Activated CD8-positive, alpha-beta memory T cell treated with anti-CD3 and anti-CD28 coated beads, Interleukin-2, amount 50 U/mL, for 24 hours (primary cell): Measurements from ENCODE around the gene TMEM74B.
"Not testable (repeated sequence)": the region's sequence is repeated elsewhere in the genome, so short reads cannot be mapped to it uniquely, and the experiment has no call there.

Experiments
- DNase-seq: peaks from one replicate; pipeline ENCODE4 v3.0.0-alpha.2; 2020; ENCODE audit errors: extremely low read depth

Gene TMEM74B

GRCh38 chr20:1184638-1185315 lies at the start of gene TMEM74B:
Gene TMEM74B, minus strand, starts transcription at chr20:1184981. Its CDS starts 1,180 bp downstream, at chr20:1183801.
- no peak for DNase-seq

GRCh38 chr20:1232286-1233111 lies 47.7 kb upstream of the TMEM74B start:
- no peak for DNase-seq

GRCh38 chr20:1229541-1229940 lies 44.8 kb upstream of the TMEM74B start:
- no peak for DNase-seq

GRCh38 chr20:1225783-1226654 lies 41.2 kb upstream of the TMEM74B start, which contains the start of gene RAD21L1:
Gene RAD21L1, plus strand, starts transcription at chr20:1226044. Its CDS starts 2,410 bp downstream, at chr20:1228454.
- DNase-seq = peak; percentile 56

GRCh38 chr20:1225263-1225782 lies 40.5 kb upstream of the TMEM74B start:
- no peak for DNase-seq

- no peak for DNase-seq
Observed at GRCh38 chr20:1224205-1224890, 39.6 kb upstream of the TMEM74B start.

GRCh38 chr20:1222750-1223149 lies 38.0 kb upstream of the TMEM74B start:
- not testable (repeated sequence) for DNase-seq

- not testable (repeated sequence) for DNase-seq
Observed at GRCh38 chr20:1216527-1217427, 32.0 kb upstream of the TMEM74B start.

GRCh38 chr20:1215386-1216170 lies 30.8 kb upstream of the TMEM74B start:
- DNase-seq = no peak

- no peak for DNase-seq
Observed at GRCh38 chr20:1214838-1215261, 30.1 kb upstream of the TMEM74B start.

- DNase-seq = peak; percentile 45
Observed at GRCh38 chr20:1212607-1213396, 28.0 kb upstream of the TMEM74B start.

- no peak for DNase-seq
Observed at GRCh38 chr20:1212023-1212422, 27.2 kb upstream of the TMEM74B start.

- DNase-seq = no peak
Observed at GRCh38 chr20:1210501-1210900, 25.7 kb upstream of the TMEM74B start.

GRCh38 chr20:1209447-1210387 lies 24.9 kb upstream of the TMEM74B start:
- DNase-seq = no peak

GRCh38 chr20:1207293-1207878 lies 22.6 kb upstream of the TMEM74B start:
- no peak for DNase-seq

- DNase-seq = no peak
Observed at GRCh38 chr20:1206366-1207148, 21.8 kb upstream of the TMEM74B start.
